GM12801 (cell line): Measurements from ENCODE around the gene TCHH.

ENCODE experiments used
- TF ChIP-seq, protein P1 (sequence below): IDR thresholded peaks from one replicate; pipeline ENCODE4 v1.5.1; 2011; ENCODE audit warnings: control low read depth; ENCODE audit not compliant: insufficient read length; ENCODE audit errors: extremely low read depth

The TCHH gene, protein sequence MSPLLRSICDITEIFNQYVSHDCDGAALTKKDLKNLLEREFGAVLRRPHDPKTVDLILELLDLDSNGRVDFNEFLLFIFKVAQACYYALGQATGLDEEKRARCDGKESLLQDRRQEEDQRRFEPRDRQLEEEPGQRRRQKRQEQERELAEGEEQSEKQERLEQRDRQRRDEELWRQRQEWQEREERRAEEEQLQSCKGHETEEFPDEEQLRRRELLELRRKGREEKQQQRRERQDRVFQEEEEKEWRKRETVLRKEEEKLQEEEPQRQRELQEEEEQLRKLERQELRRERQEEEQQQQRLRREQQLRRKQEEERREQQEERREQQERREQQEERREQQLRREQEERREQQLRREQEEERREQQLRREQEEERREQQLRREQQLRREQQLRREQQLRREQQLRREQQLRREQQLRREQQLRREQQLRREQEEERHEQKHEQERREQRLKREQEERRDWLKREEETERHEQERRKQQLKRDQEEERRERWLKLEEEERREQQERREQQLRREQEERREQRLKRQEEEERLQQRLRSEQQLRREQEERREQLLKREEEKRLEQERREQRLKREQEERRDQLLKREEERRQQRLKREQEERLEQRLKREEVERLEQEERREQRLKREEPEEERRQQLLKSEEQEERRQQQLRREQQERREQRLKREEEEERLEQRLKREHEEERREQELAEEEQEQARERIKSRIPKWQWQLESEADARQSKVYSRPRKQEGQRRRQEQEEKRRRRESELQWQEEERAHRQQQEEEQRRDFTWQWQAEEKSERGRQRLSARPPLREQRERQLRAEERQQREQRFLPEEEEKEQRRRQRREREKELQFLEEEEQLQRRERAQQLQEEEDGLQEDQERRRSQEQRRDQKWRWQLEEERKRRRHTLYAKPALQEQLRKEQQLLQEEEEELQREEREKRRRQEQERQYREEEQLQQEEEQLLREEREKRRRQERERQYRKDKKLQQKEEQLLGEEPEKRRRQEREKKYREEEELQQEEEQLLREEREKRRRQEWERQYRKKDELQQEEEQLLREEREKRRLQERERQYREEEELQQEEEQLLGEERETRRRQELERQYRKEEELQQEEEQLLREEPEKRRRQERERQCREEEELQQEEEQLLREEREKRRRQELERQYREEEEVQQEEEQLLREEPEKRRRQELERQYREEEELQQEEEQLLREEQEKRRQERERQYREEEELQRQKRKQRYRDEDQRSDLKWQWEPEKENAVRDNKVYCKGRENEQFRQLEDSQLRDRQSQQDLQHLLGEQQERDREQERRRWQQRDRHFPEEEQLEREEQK (N-terminal part only)

DNA sequence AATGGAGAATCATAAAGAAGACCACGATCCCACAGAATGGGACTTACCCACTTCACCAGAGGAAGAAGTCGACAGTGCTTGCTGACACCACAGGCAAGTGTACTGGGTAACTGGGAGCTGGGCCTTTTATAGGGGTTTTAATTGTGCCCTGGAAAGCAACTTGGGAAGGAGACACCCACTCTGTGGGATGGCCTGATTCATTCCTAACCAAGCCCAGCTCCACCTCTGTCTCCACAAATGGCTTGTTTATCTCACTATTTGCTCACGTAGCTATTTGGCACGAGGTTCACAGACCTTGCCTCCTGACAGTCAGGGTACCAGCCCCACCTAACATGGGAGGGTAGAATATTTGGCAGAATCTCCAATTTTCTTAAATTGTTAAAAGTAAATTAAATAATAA is at the start of gene TCHH:
Gene TCHH (minus strand): TSS at position 101 of the 400 bp plus-strand sequence. CDS start 1,364 bp downstream, outside the sequence.
- TF ChIP-seq, protein P1, sequence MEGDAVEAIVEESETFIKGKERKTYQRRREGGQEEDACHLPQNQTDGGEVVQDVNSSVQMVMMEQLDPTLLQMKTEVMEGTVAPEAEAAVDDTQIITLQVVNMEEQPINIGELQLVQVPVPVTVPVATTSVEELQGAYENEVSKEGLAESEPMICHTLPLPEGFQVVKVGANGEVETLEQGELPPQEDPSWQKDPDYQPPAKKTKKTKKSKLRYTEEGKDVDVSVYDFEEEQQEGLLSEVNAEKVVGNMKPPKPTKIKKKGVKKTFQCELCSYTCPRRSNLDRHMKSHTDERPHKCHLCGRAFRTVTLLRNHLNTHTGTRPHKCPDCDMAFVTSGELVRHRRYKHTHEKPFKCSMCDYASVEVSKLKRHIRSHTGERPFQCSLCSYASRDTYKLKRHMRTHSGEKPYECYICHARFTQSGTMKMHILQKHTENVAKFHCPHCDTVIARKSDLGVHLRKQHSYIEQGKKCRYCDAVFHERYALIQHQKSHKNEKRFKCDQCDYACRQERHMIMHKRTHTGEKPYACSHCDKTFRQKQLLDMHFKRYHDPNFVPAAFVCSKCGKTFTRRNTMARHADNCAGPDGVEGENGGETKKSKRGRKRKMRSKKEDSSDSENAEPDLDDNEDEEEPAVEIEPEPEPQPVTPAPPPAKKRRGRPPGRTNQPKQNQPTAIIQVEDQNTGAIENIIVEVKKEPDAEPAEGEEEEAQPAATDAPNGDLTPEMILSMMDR, result no peak

DNA sequence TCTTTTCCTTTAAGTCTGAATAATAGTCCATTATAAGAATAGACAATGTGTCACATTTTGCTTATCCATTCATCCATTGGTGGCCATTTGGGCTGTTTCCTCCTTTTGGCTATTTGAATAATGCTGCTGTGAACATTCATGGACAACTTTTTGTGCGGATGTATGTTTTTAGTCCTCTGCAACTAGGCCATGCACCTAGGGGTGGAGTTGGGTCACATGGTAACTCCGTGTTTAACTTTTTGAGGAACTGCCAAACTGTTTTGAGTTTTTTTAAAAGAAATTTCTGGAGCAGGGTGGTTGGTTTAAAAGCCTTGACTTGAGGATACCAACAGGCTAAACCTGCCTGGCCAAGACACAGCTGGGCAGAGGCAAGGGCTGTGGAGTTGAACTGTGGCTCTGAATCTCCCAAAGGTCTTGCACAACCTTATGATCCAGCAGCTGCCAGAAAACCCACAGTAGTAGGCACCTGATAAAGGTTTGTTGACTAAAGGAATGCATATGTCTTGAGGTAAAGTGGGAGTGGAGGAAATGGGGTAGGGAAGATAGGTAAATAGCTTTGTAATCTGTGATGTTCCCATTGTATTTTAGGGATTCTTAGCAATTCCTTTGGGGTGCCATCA is 49.4 kb upstream of the TCHH start:
- TF ChIP-seq, protein P1, result no peak

DNA sequence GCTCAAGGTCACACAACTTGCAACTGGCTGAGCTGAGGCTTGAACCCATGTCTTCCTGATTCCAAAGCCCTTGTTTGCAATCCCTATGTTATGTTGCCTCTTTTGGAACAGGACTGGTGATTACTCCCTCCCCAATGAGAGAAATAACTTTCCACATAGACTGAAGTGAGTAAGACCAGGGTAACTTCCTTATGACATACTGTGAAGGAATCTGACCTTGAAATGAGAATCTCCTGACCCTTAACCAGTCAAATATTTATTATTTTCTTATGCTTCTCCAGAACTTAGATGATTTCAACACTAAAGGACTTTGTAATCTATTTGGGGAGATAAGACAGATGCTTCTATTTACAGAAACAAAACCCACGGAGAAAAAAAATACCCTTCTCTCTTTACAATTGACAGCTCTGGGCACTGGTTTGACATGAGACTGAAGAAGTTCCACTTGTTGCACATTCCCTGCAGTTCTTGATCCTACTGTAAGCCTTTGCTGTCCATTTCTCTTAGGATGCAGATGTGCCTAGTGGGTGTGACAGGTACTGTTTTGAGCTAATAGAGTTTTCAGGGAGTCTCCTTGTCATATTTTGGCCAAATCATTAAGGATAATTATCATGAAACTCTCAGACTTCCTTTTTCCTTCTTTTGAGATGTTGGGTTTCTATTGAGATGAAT is 47.7 kb upstream of the TCHH start:
- TF ChIP-seq, protein P1, result no peak

DNA sequence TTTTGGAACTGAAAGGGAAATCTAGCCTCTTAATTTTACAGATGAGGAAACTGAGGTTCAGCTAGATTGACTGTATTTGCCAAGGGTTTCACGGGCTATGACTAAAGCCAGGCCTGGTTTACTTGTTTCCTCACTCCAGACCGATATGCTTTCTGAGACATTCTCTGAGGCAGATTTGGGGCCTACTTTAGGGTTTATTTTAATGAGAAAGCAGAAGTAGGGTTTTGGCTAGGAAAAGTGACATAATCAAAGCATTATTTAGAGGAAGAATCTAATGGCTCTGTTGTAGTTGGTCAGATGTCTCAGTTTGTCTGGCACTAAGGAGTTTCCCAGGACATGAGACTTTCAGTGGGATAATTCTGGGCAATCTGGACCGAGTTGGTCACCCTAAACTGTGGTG is 45.3 kb upstream of the TCHH start:
- TF ChIP-seq, protein P1, result no peak

DNA sequence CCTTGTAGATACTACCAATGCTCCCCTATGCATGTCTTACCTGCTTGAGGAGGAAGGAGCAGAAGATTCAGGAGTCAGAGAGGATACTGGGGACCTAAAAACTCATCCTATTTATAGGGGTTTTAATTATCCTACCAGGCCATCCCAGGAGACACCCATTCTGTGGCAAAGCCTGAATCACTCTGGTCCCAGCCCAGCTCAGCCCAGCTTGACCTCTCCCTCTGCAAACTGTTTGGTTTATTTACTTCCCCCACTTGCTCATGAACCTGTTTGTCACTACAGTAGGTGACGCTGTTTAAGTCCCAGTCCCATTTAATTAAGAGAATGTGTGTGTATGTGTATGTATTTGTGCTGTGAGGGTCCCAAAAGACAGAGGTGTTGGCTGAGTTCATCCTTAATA is 43.9 kb upstream of the TCHH start, which contains the start of gene RPTN:
Gene RPTN (minus strand): TSS at position 85 of the 400 bp plus-strand sequence. CDS start 1,339 bp downstream, outside the sequence.
- TF ChIP-seq, protein P1, result no peak

DNA sequence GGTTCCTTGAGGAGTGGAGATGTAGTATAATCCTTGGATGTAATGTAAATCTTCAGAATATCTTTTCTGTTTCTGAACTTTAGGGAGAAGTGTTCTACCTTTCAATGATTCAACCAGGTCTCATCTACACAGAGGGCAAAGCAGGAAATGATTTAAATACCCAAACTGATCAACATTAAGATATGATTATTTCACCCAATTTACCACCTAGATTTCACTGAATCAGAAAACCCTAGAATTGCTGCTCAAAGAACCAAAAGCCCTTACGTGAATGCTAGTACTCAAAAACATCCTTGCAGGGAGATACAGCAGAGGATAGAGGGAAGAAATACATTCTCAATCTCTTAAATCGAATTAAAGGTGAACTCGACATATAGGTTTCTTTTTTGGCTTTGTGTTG is 38.8 kb upstream of the TCHH start:
- TF ChIP-seq, protein P1, result no peak
